Measurements from ENCODE around the gene PC.
A peak's percentile ranks its signal among the peaks of the same experiment; 100 is the strongest.

PC gene

DNA sequence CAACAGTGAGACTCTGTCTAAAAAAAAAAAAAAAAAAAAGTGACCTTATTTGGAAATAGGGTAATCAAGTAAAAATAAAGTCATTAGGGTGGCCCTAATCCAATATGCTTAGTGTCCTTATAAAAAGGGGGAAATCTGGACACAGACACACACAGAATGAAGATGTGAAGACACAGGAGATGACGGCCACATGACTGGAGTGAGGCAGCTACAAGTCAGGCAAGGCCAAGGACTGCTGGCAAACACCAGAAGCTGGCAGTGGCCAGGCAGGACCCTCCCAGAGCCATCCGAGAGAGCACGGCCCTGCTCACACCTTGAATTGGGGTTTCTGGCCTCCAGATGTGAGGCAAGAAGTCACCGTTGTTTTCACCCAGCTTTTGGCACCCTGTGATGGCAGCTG lies 72.7 kb downstream of the PC start:
- no peaks in the 10 kb centered on the region for H3K9me3 ChIP-seq (replicated peaks in 1 of 11)
- H3K4me3 ChIP-seq = no peak overlapping the region
- peaks cover 14 to 44% (median 34%) of the 10 kb centered on the region in 10 experiments for H3K4me1 ChIP-seq
- no peak overlapping the region for H3K9ac ChIP-seq
- H3K27ac ChIP-seq = no peak overlapping the region
- no peak overlapping the region for H3K4me2 ChIP-seq
- H3K27me3 ChIP-seq = no peaks in the 10 kb centered on the region
- TF ChIP-seq Cebpa-rat (IDR thresholded peaks at IDR 0.05) = no peak
- H3K36me3 ChIP-seq = peaks cover 0 to 9% (median 0%) of the 10 kb centered on the region in 11 experiments; a peak in 1 of 22 replicates
- peaks cover 0 to 47% (median 11%) of the 10 kb centered on the region in 11 experiments; a peak in 12 of 22 replicates for H4K20me1 ChIP-seq

DNA sequence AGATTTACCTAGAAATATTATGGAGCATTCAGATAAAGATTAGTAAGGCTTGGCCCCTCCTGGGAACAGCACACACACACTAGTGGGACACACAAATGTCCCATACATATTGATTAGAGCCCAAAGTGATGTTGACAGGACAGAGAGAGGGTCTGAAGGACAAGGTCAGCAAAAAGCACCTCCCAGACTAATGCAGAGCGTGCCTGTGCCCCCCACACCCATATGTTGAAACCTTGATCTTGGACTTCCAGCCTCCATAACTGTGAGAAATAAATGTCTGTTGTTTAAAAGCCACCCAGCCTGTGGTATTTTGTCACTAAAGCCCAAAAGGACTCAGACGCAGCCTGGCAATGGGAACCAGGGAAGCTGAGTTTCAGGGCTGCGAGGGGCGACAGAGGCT lies 73.7 kb downstream of the PC start:
- Histone ChIP-seq H3K9me3 (replicated peaks in 1 of 11) (no peaks in the 10 kb centered on the region), H3K27ac (no peak overlapping the region), H3K4me1 (peaks cover 24 to 49% (median 39%) of the 10 kb centered on the region in 10 experiments), H3K4me2 (no peak overlapping the region), H3K27me3 (no peaks in the 10 kb centered on the region), H3K36me3 (peaks cover 0 to 9% (median 0%) of the 10 kb centered on the region in 11 experiments; a peak in 1 of 22 replicates), H3K9ac (no peak overlapping the region), H4K20me1 (peaks cover 0 to 57% (median 13%) of the 10 kb centered on the region in 11 experiments; a peak in 12 of 22 replicates), H3K4me3 (no peak overlapping the region)
- TF ChIP-seq Cebpa-rat (IDR thresholded peaks at IDR 0.05) = no peak

DNA sequence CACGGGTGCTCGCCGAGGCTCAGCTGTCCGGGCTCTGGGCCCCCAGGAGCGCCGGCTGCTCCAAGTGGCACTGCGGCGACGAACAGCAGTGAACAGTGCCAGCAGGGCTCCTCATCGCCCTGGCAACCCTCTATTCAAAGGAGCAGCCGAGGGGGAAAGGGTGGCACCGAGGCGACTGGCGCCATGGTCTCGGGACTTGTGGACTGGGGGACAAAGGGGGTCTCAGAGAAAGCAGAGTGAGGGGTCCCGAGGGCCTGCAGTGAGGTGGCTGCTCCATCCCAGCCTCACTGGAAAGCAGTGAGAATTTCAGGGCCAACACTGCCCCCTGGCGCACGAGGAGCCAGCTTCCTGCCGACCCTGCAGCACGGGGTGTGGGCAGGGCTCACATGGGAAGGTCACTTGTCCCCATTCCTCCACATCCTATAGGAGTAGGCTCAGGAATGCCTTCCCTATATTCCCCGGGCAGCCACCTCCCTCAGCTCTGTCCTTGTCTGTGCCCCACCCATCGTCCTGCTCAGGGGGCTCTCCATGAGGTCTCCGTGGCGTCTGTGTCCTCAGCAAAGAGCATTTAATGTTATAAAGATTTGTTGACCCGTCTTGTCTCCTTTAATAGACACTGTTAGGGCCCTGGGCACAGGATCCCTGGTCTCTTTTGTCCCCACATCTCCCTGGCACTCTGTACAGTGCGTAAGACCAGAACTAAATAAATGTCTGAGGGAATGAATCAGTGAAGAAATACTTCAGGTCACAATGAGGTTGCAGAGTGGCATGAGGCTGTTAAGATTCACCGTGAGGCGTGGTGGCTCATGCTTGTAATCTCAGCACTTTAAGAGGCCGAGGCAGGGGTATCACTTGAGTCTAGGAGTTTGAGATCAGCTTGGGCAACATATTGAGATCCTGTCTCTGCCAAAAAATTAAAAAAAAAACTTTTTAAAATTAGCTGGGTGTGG lies 74.9 kb downstream of the PC start:
- Histone ChIP-seq H4K20me1 (peaks cover 0 to 67% (median 18%) of the 10 kb centered on the region in 11 experiments; a peak in 13 of 22 replicates), H3K27me3 (no peaks in the 10 kb centered on the region), H3K4me3 (no peak overlapping the region), H3K4me2 (peak overlapping the region in 1 of 11 experiments; percentile 90; a peak in 2 of 22 replicates), H3K9ac (0 out of 22 replicates have a peak overlapping the region, but pooled peaks of 1 of the 11 experiments have one; percentile 7), H3K27ac (0 out of 22 replicates have a peak overlapping the region, but pooled peaks of 1 of the 11 experiments have one; percentile 31), H3K9me3 (replicated peaks in 1 of 11) (no peaks in the 10 kb centered on the region), H3K36me3 (peaks cover 0 to 5% (median 0%) of the 10 kb centered on the region in 11 experiments; a peak in 1 of 22 replicates), H3K4me1 (peaks cover 35 to 59% (median 46%) of the 10 kb centered on the region in 10 experiments)
- no peak for TF ChIP-seq Cebpa-rat (IDR thresholded peaks at IDR 0.05)

DNA sequence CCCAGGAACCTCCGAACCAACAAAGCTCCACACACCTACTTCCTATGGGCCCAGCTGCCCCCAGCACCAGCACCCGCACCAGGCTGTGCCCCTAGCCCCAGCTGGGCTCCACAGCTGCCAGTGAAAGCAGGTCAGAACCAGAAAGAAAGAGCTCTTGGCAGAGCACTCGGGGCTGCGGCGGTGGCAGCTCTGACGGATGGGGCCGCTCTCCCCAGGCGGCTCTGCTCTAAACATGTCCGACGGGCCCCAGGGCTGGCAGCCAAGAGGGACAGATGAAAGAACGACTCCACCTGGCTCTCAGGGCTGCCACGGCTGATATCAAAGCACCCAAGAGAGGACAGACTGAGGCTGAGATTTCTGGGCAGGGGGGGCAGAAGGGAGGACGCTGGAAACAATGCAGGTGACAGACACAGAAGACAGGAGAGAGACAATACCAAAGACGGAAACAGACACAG lies 75.6 kb downstream of the PC start:
- H3K4me2 ChIP-seq = peak overlapping the region in 4 of 11 experiments; percentile 4 to 90 (median 14); a peak in 4 of 22 replicates
- no peaks in the 10 kb centered on the region for H3K36me3 ChIP-seq
- peak overlapping the region in 2 of 11 experiments; percentile 31 to 40; a peak in 3 of 22 replicates for H3K27ac ChIP-seq
- no peaks in the 10 kb centered on the region for H3K27me3 ChIP-seq
- no peak overlapping the region for H3K4me3 ChIP-seq
- H3K9ac ChIP-seq = peak overlapping the region in 5 of 11 experiments; percentile 7 to 46 (median 34); a peak in 3 of 22 replicates
- no peaks in the 10 kb centered on the region for H3K9me3 ChIP-seq (replicated peaks in 1 of 11)
- TF ChIP-seq Cebpa-rat (IDR thresholded peaks at IDR 0.05) = no peak
- H4K20me1 ChIP-seq = peaks cover 0 to 68% (median 18%) of the 10 kb centered on the region in 11 experiments; a peak in 14 of 22 replicates
- peaks cover 38 to 62% (median 47%) of the 10 kb centered on the region in 10 experiments for H3K4me1 ChIP-seq

DNA sequence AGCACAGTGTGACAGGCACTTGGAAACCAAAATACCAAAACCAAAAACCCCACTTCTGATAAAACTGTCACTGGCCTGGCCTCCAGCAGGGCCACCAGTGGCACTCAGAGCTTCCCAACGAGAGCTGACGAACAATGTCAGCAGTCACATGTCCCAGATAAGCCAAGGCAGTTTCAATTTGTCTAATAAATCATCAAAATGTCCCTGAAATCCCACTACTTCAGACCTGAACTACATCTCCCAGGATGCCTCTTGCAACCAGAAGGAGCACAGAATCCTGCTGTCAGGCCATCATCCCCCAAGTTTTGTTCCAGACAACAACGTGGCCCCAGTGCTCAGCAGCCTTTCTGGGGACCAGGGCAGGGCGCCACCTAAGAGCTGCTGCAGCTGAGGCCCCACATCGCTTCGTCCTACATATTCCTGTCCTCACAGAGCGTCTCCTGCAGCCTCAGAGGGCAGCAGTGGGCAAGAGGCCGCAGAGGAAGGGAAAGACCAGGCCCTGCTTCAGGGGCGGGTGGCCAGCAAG lies 76.2 kb downstream of the PC start:
- Histone ChIP-seq H3K4me2 (peak overlapping the region in 9 of 11 experiments; percentile 14 to 90 (median 80); a peak in 10 of 22 replicates), H3K9ac (peak overlapping the region in 5 of 11 experiments; percentile 7 to 46 (median 34); a peak in 3 of 22 replicates), H3K4me1 (peaks cover 32 to 61% (median 46%) of the 10 kb centered on the region in 10 experiments)

DNA sequence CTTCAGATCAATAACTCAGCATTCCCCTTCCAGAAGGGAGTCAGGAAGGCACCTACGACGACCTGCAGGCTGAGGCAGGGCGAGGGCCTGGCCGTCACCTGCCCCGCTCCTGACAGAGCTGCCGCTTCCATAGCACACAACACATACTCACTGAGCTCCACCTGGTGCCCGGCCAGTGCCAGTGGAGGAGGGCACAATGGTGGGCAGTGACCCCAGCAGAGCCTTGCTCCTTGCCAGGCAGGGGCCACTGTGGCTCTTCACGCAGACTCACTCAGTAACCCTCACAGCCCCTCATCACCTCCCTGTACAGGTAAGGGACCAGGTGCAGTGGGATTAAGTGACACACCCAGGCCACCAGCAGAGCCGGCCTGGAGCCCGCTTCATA lies 76.7 kb downstream of the PC start:
- H3K9me3 ChIP-seq (replicated peaks in 1 of 11) = no peaks in the 10 kb centered on the region
- peaks cover 32 to 58% (median 47%) of the 10 kb centered on the region in 10 experiments for H3K4me1 ChIP-seq
- no peaks in the 10 kb centered on the region for H3K27me3 ChIP-seq
- no peak overlapping the region for H3K4me3 ChIP-seq
- H3K4me2 ChIP-seq = peak overlapping the region; percentile 74 to 90 (median 80); a peak in 21 of 22 replicates
- H4K20me1 ChIP-seq = peaks cover 0 to 69% (median 18%) of the 10 kb centered on the region in 11 experiments; a peak in 14 of 22 replicates
- TF ChIP-seq Cebpa-rat (IDR thresholded peaks at IDR 0.05) = no peak
- no peaks in the 10 kb centered on the region for H3K36me3 ChIP-seq
- peak overlapping the region in 3 of 11 experiments; percentile 2 to 7 (median 4); a peak in 3 of 22 replicates for H3K27ac ChIP-seq
- H3K9ac ChIP-seq = peak overlapping the region in 4 of 11 experiments; percentile 1 to 39 (median 5); a peak in 2 of 22 replicates

More for the DNA sequence above, 76.2 kb downstream of the PC start:
- TF ChIP-seq Cebpa-rat (IDR thresholded peaks at IDR 0.05) = no peak
- no peak overlapping the region for H3K4me3 ChIP-seq
- H4K20me1 ChIP-seq = peaks cover 0 to 68% (median 18%) of the 10 kb centered on the region in 11 experiments; a peak in 14 of 22 replicates
- H3K36me3 ChIP-seq = no peaks in the 10 kb centered on the region
- H3K27me3 ChIP-seq = no peaks in the 10 kb centered on the region
- H3K9me3 ChIP-seq (replicated peaks in 1 of 11) = no peaks in the 10 kb centered on the region
- H3K27ac ChIP-seq = peak overlapping the region in 2 of 11 experiments; percentile 31 to 40; a peak in 3 of 22 replicates

DNA sequence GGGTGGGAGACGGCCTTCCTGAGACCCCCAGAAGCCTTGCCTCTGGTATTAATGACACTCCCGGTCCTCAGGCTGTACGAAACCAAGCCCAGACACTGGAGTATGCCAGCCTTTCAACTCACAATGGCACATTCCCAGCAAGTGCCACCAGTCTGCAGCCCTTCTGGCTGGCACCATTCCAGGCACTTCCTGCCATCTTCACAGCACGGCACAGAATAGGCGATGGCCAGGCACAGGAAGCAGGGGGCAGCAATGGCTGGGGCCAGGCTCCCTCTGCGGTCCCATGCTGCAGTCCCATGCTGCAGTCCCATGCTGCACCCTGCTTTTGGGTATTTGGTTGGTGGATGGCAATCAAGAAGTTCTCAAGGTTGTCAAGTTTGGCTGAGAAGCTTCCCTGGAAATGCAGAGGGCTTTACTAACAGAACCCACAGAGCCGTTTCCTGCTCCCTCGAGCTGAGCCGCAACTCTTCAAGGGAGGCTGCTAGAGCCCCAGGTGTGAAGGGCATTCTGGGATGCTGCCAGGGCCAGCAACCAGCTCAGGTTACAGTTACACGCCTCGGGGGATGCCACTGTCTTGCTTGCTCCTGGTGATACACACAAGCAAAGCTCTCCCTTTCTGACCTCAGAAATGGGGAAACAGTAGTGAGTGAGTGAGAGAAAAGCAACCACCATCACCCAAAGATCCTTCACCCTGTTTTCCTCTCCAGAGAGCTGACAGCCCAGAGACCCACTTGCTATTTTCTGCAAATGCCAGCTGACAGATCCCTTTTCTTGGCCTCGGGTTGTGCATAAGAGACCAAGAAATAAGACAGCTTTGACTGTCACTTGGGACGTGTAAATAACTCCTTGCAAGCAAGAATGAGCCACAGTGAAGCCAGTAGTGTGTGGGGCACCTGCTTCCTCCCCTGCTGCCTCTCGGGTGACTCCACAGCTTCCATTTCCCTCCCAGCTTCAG lies 77.4 kb downstream of the PC start:
- Histone ChIP-seq H3K27me3 (no peaks in the 10 kb centered on the region), H3K4me2 (peak overlapping the region; percentile 74 to 90 (median 80)), H3K9me3 (replicated peaks in 1 of 11) (no peaks in the 10 kb centered on the region), H3K4me3 (no peak overlapping the region), H3K36me3 (no peaks in the 10 kb centered on the region), H3K4me1 (peaks cover 38 to 62% (median 50%) of the 10 kb centered on the region in 10 experiments), H4K20me1 (peaks cover 0 to 73% (median 18%) of the 10 kb centered on the region in 11 experiments; a peak in 14 of 22 replicates), H3K27ac (peak overlapping the region in 5 of 11 experiments; percentile 2 to 15 (median 7); a peak in 4 of 22 replicates), H3K9ac (peak overlapping the region in 3 of 11 experiments; percentile 1 to 39 (median 4); a peak in 7 of 22 replicates)
- no peak for TF ChIP-seq Cebpa-rat (IDR thresholded peaks at IDR 0.05)
